NCI-H146 (cell line): Measurements from ENCODE around the gene KRTAP5-11.
"Not testable (repeated sequence)": the region's sequence is repeated elsewhere in the genome, so short reads cannot be mapped to it uniquely, and the experiment has no call there.

Experiments used
- DNase-seq: peaks from one replicate; lab custom pipeline; 2025; lab: John Stamatoyannopoulos, UW

KRTAP5-11 gene

GRCh38 chr11:71555508-71555907 lies 27.2 kb downstream of the KRTAP5-11 start:
- DNase-seq = no peak

DNA sequence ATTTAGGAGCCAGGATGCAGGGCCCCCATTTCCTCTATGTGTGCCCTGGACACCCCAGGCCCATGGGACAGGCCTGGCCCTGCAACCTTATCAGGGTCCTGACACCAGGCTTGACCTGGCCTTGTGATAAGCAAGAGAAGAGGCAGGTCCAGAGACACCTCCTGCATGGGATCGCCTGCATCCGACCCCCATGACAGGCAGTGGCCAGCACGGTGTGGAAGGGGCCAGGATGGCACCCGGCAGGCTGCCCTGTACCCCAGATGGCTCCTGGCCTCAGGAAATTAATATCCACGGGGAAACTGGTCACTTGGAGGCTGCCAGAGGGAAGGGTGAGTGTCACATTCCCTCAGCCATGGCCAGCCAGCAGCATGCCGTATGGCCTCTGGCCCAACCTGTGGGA lies 27.7 kb downstream of the KRTAP5-11 start:
- no peak for DNase-seq

GRCh38 chr11:71551711-71552110 lies 31.0 kb downstream of the KRTAP5-11 start:
- no peak for DNase-seq

- DNase-seq = no peak
These were observed 33.9 kb downstream of the KRTAP5-11 start for GRCh38 chr11:71548716-71549151.

DNA sequence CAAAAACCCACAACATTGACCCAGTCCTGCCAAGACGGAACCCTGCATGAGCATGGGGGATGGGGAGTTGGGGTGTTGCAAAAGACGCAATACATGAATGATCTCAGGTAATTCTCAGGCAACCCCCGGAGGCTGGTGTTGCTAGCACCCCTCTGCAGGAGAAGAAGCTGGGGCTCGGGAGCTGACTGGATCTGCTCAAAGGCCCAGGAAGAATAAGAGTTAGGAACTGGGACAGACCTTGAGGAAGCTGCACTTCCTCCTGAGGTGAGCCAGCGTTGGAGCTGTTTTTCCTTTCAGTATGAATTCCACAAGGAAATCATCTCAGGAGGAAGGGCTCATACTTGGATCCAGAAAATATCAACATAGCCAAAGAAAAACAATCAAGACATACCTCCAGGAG lies 34.6 kb downstream of the KRTAP5-11 start, which contains the start of gene KRTAP5-9:
TSS of gene KRTAP5-9 (plus strand) at position 301 of the 400 bp plus-strand sequence. CDS start 238 bp downstream, outside the sequence.
- DNase-seq = no peak

DNA sequence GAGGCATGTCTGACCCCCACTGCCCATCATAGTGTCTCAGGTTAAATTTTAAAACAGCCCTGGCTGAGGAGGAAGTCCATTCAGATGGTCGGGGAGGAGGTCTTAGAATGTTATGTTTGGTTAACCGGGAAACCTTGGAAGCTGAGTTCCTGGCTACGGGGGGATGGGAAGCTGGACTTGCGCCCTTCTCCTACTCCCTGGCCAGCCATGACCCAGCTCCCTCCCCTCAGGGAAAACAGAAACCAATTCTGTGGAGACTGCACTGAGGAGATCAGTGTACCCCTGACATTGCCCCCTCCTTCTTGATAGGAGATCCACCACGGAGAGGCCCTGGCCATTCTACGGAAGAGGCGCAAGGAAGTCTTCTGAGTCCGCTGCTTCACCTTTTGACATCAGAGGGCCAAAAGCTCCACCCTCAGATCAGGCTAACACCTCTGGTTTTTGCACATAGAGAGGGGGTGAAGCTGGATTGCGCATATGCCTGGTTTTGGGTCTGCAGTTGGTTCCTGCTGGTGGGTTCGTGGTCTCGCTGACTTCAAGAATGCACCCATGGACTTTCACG lies 37.2 kb downstream of the KRTAP5-11 start:
- DNase-seq = no peak

DNA sequence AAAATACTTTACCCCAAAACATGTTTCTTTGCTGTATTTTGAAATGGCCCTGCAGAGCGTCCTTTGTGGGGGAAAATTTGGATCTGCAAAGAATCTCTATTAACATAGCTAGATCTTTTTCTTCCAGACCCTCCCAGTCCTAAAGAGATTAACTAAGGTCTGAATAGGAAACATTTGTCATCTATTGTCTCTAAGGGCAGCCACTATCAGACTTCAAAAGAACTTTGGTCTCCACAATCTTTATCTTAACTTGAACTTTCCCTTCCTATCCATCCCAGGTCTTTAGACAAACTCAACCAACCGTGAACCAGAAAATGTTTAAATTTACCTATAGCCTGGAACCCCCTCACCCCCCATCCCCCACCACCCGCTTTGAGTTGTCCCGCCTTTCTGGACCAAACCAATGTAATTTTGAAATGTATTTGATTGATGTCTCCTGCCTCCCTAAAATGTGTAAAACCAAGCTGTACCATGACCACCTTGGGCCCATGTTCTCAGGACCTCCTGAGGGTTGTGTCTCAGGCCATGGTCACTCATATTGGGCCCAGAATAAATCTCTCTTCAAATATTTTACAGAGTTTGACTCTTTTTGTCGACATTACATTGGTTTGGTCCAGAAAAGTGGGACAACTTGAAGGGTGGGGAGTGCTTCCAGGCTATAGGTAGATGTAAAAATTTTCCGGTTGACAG lies 38.0 kb downstream of the KRTAP5-11 start:
- DNase-seq = no peak

GRCh38 chr11:71543866-71544265 lies 38.8 kb downstream of the KRTAP5-11 start:
- no peak for DNase-seq

GRCh38 chr11:71542879-71543777 lies 39.5 kb downstream of the KRTAP5-11 start:
- no peak for DNase-seq

GRCh38 chr11:71542382-71542781 lies 40.3 kb downstream of the KRTAP5-11 start:
- DNase-seq = no peak

GRCh38 chr11:71540521-71541304 lies 42.0 kb downstream of the KRTAP5-11 start:
- not testable (repeated sequence) for DNase-seq

DNA sequence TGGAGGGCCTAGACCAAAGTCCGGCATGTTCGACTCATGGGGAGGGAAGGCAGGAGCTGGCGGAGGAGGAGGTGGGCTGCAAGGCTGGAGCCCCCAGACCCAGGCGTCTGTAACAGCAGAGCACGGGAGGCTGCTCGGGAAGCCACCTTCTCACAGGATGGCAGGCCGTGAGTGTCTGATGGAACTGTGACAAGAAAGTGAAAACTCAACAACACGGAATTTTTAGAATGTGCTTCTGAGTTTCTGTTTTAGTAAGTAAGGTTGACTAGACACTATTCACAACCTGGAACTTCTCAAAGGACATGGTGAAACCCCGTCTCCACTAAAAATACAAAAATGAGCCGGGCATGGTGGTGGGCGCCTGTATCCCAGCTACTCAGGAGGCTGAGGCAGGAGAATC lies 42.7 kb downstream of the KRTAP5-11 start:
- DNase-seq = not testable (repeated sequence)

- no peak for DNase-seq
These were observed 43.7 kb downstream of the KRTAP5-11 start for GRCh38 chr11:71539017-71539416.

- DNase-seq = no peak
These were observed 44.0 kb downstream of the KRTAP5-11 start for GRCh38 chr11:71538666-71538990.

- DNase-seq = not testable (repeated sequence)
These were observed 44.6 kb downstream of the KRTAP5-11 start, which contains the start of gene KRTAP5-8 for GRCh38 chr11:71537977-71538665. Gene KRTAP5-8, plus strand, starts transcription at chr11:71538025. Its CDS starts 31 bp downstream, at chr11:71538056.

DNA sequence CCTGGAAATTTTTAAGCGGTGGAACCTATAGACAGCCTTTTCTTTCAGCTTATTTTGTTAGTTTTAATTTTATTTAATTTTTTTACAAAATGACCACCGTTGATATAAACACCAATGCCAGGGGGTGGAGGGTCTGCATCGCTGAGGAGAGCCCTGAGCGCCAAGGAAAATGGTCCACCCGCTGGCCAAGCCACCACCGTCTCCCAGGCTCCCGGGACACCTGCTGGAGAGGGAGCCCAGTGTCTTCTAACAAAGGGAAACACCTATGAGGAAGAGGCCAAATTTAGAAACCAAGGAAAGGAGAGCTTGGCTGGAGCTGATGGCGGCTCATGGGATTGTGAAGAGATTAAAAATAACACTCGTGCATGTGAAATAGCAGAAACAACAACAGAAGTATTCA lies 45.1 kb downstream of the KRTAP5-11 start:
- DNase-seq = no peak

- DNase-seq = no peak
These were observed 46.9 kb downstream of the KRTAP5-11 start for GRCh38 chr11:71535825-71536224.

- not testable (repeated sequence) for DNase-seq
These were observed 47.7 kb downstream of the KRTAP5-11 start for GRCh38 chr11:71534711-71535608.

DNA sequence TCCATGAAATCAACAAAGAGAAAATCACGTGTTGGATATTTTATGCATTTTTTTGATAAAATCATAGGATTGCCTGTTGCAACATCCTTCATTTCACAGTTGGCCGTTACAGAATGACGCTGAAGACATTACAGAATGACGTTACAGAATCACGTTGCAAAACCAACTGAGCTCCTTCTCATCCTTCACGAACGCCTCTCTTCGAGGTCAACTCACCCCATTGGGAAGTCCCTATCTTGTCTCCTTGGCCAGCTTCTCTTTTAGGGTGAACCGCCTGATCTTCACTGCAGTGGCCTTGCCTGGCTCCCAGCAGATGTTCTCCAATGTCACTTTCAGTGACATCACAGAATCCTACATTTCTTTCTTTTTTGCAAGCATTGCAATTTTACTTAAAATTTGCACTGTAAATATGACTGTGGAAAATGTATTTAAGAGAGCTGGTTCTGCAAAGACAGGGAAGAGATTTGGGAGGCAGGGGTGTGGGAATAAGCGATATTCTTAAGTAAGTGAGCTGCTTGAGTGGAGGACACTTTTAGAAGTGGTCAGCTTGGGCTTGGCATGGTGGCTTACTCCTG lies 50.6 kb downstream of the KRTAP5-11 start:
- DNase-seq = no peak
